Measurements from ENCODE around the gene PAX5.

DNA sequence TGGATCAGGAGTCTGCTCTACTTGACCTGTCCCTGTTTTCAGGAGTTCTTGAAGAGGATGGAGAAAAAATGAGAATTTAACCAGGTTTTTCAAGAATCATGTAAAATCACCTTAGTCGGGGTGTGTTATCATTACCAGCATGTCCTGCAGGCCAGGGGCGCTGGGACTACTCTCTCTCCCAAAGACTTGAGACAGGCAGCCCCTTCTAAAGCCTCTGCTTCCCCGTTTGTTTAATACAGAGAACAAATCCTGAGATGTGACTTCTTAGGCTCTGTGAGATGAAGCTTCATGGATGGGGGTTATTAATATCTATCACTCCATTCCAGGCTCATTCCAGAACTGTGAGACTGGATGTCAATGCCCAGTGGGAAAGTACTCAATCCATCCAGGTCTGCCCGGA lies 3.0 kb downstream of the PAX5 start:
- TF ChIP-seq CTCF (IDR thresholded peaks at IDR 0.05; ENCODE audit: low read length): no peak
- TF ChIP-seq EZH2phosphoT487 (IDR thresholded peaks at IDR 0.05; ENCODE audit: low read length): no peak
- no peak for TF ChIP-seq EZH2 (optimal IDR thresholded peaks at IDR 0.05; ENCODE audit: low read depth, low read length)
